Body of pancreas (tissue), 4 donors: ENCODE data around the gene NTMT2.
"Not testable (repeated sequence)": the region's sequence is repeated elsewhere in the genome, so short reads cannot be mapped to it uniquely, and the experiment has no call there.

ENCODE experiments used
- CTCF ChIP-seq, 7 experiments: fragments of 450-650 bp in 4 of 7; fragments of 200-600 bp in 3 of 7; sonication (generic) in 3 of 7; IDR thresholded peaks; one replicate each; pipeline ENCODE4 v1.5.1; 2016 to 2019; ENCODE audit warnings: antibody characterized with exemption in 7 of 7
- POLR2A ChIP-seq, 3 donors: fragments of 450-650 bp; IDR thresholded peaks; one replicate each; pipeline ENCODE4 v1.6.1; 2016; ENCODE audit warnings: antibody characterized with exemption in 3 of 3, mild to moderate bottlenecking in 2 of 3

- TF ChIP-seq CTCF, POLR2A (IDR thresholded peaks at IDR 0.05): not testable (repeated sequence)
These were observed 32.6 kb upstream of the NTMT2 start for GRCh38 chr1:170113140-170113539.
